ENCODE measurements around the gene SLX9.

SLX9 gene

GRCh38 chr21:44949161-44949778 lies 9.4 kb downstream of the SLX9 start:
- Histone ChIP-seq H2BK5ac (ENCODE audit: low read depth, low read length, poor library complexity, severe bottlenecking) (no peak overlapping the region), H3K9ac (ENCODE audit: low read length) (no peak overlapping the region), H3K9me3 (ENCODE audit: control insufficient read depth, low read length) (no peaks in the 10 kb centered on the region), H3K4me2 (ENCODE audit: low read length, poor library complexity, severe bottlenecking) (no peak overlapping the region), H4K8ac (ENCODE audit: low read length) (no peak overlapping the region), H3K18ac (ENCODE audit: low read depth in 1 of 2, low read length in 2 of 2) (no peak overlapping the region), H3K4me1 (ENCODE audit: control insufficient read depth, insufficient read depth, low read depth, low read length) (peaks cover 14% of the 10 kb centered on the region), H3K14ac (ENCODE audit: low read length in 2 of 2) (no peak overlapping the region), H3K36me3 (ENCODE audit: control insufficient read depth in 1 of 2, insufficient read depth in 2 of 2, low read depth in 1 of 2, low read length in 2 of 2) (peaks cover 18 to 87% of the 10 kb centered on the region in 2 experiments), H2AK5ac (ENCODE audit: low read length, severe bottlenecking) (no peak overlapping the region), H3K4me3 (ENCODE audit: insufficient read depth in 1 of 2, low read depth in 1 of 2, low read length in 2 of 2) (no peak overlapping the region), H3K4ac (ENCODE audit: low read depth in 1 of 2, low read length in 2 of 2) (peak overlapping the region in 1 of 2 experiments; percentile 35), H4K91ac (ENCODE audit: low read length) (peak overlapping the region; percentile 14), H3K27ac (ENCODE audit: low read length, poor library complexity, severe bottlenecking) (no peak overlapping the region), H3K79me1 (replicated peaks; ENCODE audit: low read length, poor library complexity, severe bottlenecking) (peaks cover 64% of the 10 kb centered on the region), H3K27me3 (ENCODE audit: control insufficient read depth in 1 of 2, insufficient read depth in 1 of 2, low read length in 2 of 2) (no peaks in the 10 kb centered on the region), H2AFZ (ENCODE audit: low read depth, low read length) (no peak overlapping the region), H2BK120ac (ENCODE audit: low read depth, low read length) (no peak overlapping the region), H2BK12ac (ENCODE audit: low read length in 2 of 2) (no peak overlapping the region), H2BK15ac (ENCODE audit: low read depth, poor library complexity, severe bottlenecking) (no peak overlapping the region), H3K23ac (ENCODE audit: low read length in 2 of 2) (no peak overlapping the region)
- no peak for DNase-seq
- 87% methylated on average over 30 of the region's 30 CpGs for WGBS

- no peak overlapping the region for H4K8ac ChIP-seq (ENCODE audit: low read length)
- WGBS, result 17% methylated on average over 10 of the region's 10 CpGs
These were observed 10.0 kb downstream of the SLX9 start for GRCh38 chr21:44949779-44950198.

GRCh38 chr21:44950351-44950750 lies 10.5 kb downstream of the SLX9 start:
- no peak overlapping the region for H3K4ac ChIP-seq (ENCODE audit: low read depth in 1 of 2, low read length in 2 of 2)
- H2AK5ac ChIP-seq (ENCODE audit: low read length, severe bottlenecking), result no peak overlapping the region
- H2BK120ac ChIP-seq (ENCODE audit: low read depth, low read length), result no peak overlapping the region
- H3K9ac ChIP-seq (ENCODE audit: low read length), result no peak overlapping the region
- H2AFZ ChIP-seq (ENCODE audit: low read depth, low read length), result no peak overlapping the region
- no peak for DNase-seq
- no peak overlapping the region for H2BK15ac ChIP-seq (ENCODE audit: low read depth, poor library complexity, severe bottlenecking)
- no peak overlapping the region for H3K4me3 ChIP-seq (ENCODE audit: insufficient read depth in 1 of 2, low read depth in 1 of 2, low read length in 2 of 2)
- H2BK12ac ChIP-seq (ENCODE audit: low read length in 2 of 2), result no peak overlapping the region
- peaks cover 7 to 84% of the 10 kb centered on the region in 2 experiments for H3K36me3 ChIP-seq (ENCODE audit: control insufficient read depth in 1 of 2, insufficient read depth in 2 of 2, low read depth in 1 of 2, low read length in 2 of 2)
- no peak overlapping the region for H3K4me2 ChIP-seq (ENCODE audit: low read length, poor library complexity, severe bottlenecking)
- no peaks in the 10 kb centered on the region for H3K9me3 ChIP-seq (ENCODE audit: control insufficient read depth, low read length)
- no peak overlapping the region for H3K23ac ChIP-seq (ENCODE audit: low read length in 2 of 2)
- WGBS, result 93% methylated on average over 18 of the region's 18 CpGs
- H3K18ac ChIP-seq (ENCODE audit: low read depth in 1 of 2, low read length in 2 of 2), result no peak overlapping the region
- H3K27me3 ChIP-seq (ENCODE audit: control insufficient read depth in 1 of 2, insufficient read depth in 1 of 2, low read length in 2 of 2), result no peaks in the 10 kb centered on the region
- no peak overlapping the region for H3K14ac ChIP-seq (ENCODE audit: low read length in 2 of 2)
- no peak overlapping the region for H4K8ac ChIP-seq (ENCODE audit: low read length)
- peaks cover 59% of the 10 kb centered on the region for H3K79me1 ChIP-seq (replicated peaks; ENCODE audit: low read length, poor library complexity, severe bottlenecking)
- no peak overlapping the region for H2BK5ac ChIP-seq (ENCODE audit: low read depth, low read length, poor library complexity, severe bottlenecking)
- peaks cover 17% of the 10 kb centered on the region for H3K4me1 ChIP-seq (ENCODE audit: control insufficient read depth, insufficient read depth, low read depth, low read length)
- H3K27ac ChIP-seq (ENCODE audit: low read length, poor library complexity, severe bottlenecking), result no peak overlapping the region
- H4K91ac ChIP-seq (ENCODE audit: low read length), result peak overlapping the region; percentile 70

More at GRCh38 chr21:44949779-44950198, 10.0 kb downstream of the SLX9 start:
- Histone ChIP-seq H2BK12ac (ENCODE audit: low read length in 2 of 2) (no peak overlapping the region), H3K27me3 (ENCODE audit: control insufficient read depth in 1 of 2, insufficient read depth in 1 of 2, low read length in 2 of 2) (no peaks in the 10 kb centered on the region), H3K4ac (ENCODE audit: low read depth in 1 of 2, low read length in 2 of 2) (no peak overlapping the region), H3K27ac (ENCODE audit: low read length, poor library complexity, severe bottlenecking) (no peak overlapping the region), H3K9me3 (ENCODE audit: control insufficient read depth, low read length) (no peaks in the 10 kb centered on the region), H2BK5ac (ENCODE audit: low read depth, low read length, poor library complexity, severe bottlenecking) (no peak overlapping the region), H2AK5ac (ENCODE audit: low read length, severe bottlenecking) (no peak overlapping the region), H3K14ac (ENCODE audit: low read length in 2 of 2) (no peak overlapping the region), H2BK15ac (ENCODE audit: low read depth, poor library complexity, severe bottlenecking) (no peak overlapping the region), H3K36me3 (ENCODE audit: control insufficient read depth in 1 of 2, insufficient read depth in 2 of 2, low read depth in 1 of 2, low read length in 2 of 2) (peaks cover 13 to 85% of the 10 kb centered on the region in 2 experiments), H3K23ac (ENCODE audit: low read length in 2 of 2) (no peak overlapping the region), H3K9ac (ENCODE audit: low read length) (no peak overlapping the region), H3K18ac (ENCODE audit: low read depth in 1 of 2, low read length in 2 of 2) (no peak overlapping the region), H3K79me1 (replicated peaks; ENCODE audit: low read length, poor library complexity, severe bottlenecking) (peaks cover 64% of the 10 kb centered on the region), H3K4me2 (ENCODE audit: low read length, poor library complexity, severe bottlenecking) (no peak overlapping the region), H4K91ac (ENCODE audit: low read length) (peak overlapping the region; percentile 14), H3K4me1 (ENCODE audit: control insufficient read depth, insufficient read depth, low read depth, low read length) (peaks cover 14% of the 10 kb centered on the region), H2AFZ (ENCODE audit: low read depth, low read length) (no peak overlapping the region), H3K4me3 (ENCODE audit: insufficient read depth in 1 of 2, low read depth in 1 of 2, low read length in 2 of 2) (no peak overlapping the region), H2BK120ac (ENCODE audit: low read depth, low read length) (no peak overlapping the region)
- peak; percentile 72 for DNase-seq

- Histone ChIP-seq H2AFZ (ENCODE audit: low read depth, low read length) (no peak overlapping the region), H4K91ac (ENCODE audit: low read length) (no peak overlapping the region), H3K18ac (ENCODE audit: low read depth in 1 of 2, low read length in 2 of 2) (no peak overlapping the region), H3K14ac (ENCODE audit: low read length in 2 of 2) (no peak overlapping the region), H3K9ac (ENCODE audit: low read length) (no peak overlapping the region), H3K4me3 (ENCODE audit: insufficient read depth in 1 of 2, low read depth in 1 of 2, low read length in 2 of 2) (no peak overlapping the region), H3K27me3 (ENCODE audit: control insufficient read depth in 1 of 2, insufficient read depth in 1 of 2, low read length in 2 of 2) (no peaks in the 10 kb centered on the region), H4K8ac (ENCODE audit: low read length) (no peak overlapping the region), H3K36me3 (ENCODE audit: control insufficient read depth in 1 of 2, insufficient read depth in 2 of 2, low read depth in 1 of 2, low read length in 2 of 2) (peaks cover 10 to 79% of the 10 kb centered on the region in 2 experiments), H3K4me2 (ENCODE audit: low read length, poor library complexity, severe bottlenecking) (no peak overlapping the region), H2BK120ac (ENCODE audit: low read depth, low read length) (no peak overlapping the region), H3K4ac (ENCODE audit: low read depth in 1 of 2, low read length in 2 of 2) (no peak overlapping the region), H3K4me1 (ENCODE audit: control insufficient read depth, insufficient read depth, low read depth, low read length) (peaks cover 24% of the 10 kb centered on the region), H2BK15ac (ENCODE audit: low read depth, poor library complexity, severe bottlenecking) (no peak overlapping the region), H3K27ac (ENCODE audit: low read length, poor library complexity, severe bottlenecking) (no peak overlapping the region), H3K79me1 (replicated peaks; ENCODE audit: low read length, poor library complexity, severe bottlenecking) (peaks cover 57% of the 10 kb centered on the region), H2AK5ac (ENCODE audit: low read length, severe bottlenecking) (no peak overlapping the region), H2BK5ac (ENCODE audit: low read depth, low read length, poor library complexity, severe bottlenecking) (no peak overlapping the region), H2BK12ac (ENCODE audit: low read length in 2 of 2) (no peak overlapping the region), H3K23ac (ENCODE audit: low read length in 2 of 2) (no peak overlapping the region), H3K9me3 (ENCODE audit: control insufficient read depth, low read length) (no peaks in the 10 kb centered on the region)
- 98% methylated on average over 31 of the region's 31 CpGs for WGBS
- DNase-seq, result no peak
These were observed 11.5 kb downstream of the SLX9 start for GRCh38 chr21:44951186-44951915.

Measured in mesenchymal stem cell (in vitro differentiated cells and primary cell).